IgD-negative memory B cell (primary cell): ENCODE results near the gene CEBPG. TPM values are rescaled to one million over a fixed set of nuclear protein-coding genes. Genes with fewer than 3 reads are reported as not detected.

Experiments used
- H3K27ac Mint-ChIP-seq, 3 donors: one replicate each; pipeline ENCODE4 v1.8.0; 2020 to 2022; ENCODE audit warnings: mild to moderate bottlenecking in 3 of 3, mixed read lengths in 3 of 3, moderate library complexity in 1 of 3
- H3K27me3 Mint-ChIP-seq: one replicate; pipeline ENCODE4 v1.8.0; 2021; ENCODE audit warnings: mixed read lengths
- H3K36me3 Mint-ChIP-seq: one replicate; pipeline ENCODE4 v1.8.0; 2020; ENCODE audit warnings: mild to moderate bottlenecking, mixed read lengths
- H3K4me1 Mint-ChIP-seq, 3 donors: one replicate each; pipeline ENCODE4 v1.8.0; 2020 to 2022; ENCODE audit warnings: mixed read lengths in 3 of 3, mild to moderate bottlenecking in 1 of 3
- H3K4me3 Mint-ChIP-seq, 4 donors: one replicate each; pipeline ENCODE4 v1.8.0; 2020 to 2022; ENCODE audit warnings: mild to moderate bottlenecking in 4 of 4, mixed read lengths in 4 of 4, moderate library complexity in 3 of 4
- H3K9me3 Mint-ChIP-seq, 3 donors: one replicate each; pipeline ENCODE4 v1.8.0; 2020 to 2021; ENCODE audit warnings: mixed read lengths in 3 of 3, mild to moderate bottlenecking in 1 of 3
- polyA plus RNA-seq: library from polyadenylated mRNA; unstranded; fragments of 300-500 nt; fragmentation: Illumina TruSeq; gene quantifications from one replicate; pipeline ENCODE4 v1.2.3, GENCODE V29; 2021

The CEBPG gene
- polyA plus RNA-seq, 1 donor from 2014 or later: 15.2 TPM

DNA sequence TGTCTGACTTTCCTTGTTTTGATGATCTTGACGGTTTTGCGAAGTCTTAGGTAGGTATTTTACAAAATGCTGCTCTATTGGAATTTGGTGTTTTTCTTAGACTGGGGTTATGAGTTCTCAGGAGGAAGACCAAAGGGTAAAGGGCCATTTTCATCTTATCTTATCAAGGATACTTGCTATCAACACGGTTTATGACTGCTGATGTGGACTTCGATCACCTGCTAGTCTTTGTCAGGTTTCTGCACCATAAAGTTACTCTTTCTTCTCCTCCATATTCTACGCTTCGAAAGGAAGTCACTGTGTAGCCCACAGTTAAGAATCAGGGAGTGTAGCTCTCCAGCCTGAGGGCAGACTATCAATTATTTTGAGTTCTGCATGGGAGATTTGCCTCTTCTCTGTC, 7.4 kb upstream of the CEBPG start:
- Mint-ChIP-seq H3K36me3 (peaks cover 1% of the 10 kb centered on the region), H3K9me3 (peaks cover 0 to 4% (median 0%) of the 10 kb centered on the region in 3 donors), H3K4me3 (no peak overlapping the region), H3K27me3 (peaks cover 10% of the 10 kb centered on the region), H3K27ac (no peak overlapping the region), H3K4me1 (no peaks in the 10 kb centered on the region)

DNA sequence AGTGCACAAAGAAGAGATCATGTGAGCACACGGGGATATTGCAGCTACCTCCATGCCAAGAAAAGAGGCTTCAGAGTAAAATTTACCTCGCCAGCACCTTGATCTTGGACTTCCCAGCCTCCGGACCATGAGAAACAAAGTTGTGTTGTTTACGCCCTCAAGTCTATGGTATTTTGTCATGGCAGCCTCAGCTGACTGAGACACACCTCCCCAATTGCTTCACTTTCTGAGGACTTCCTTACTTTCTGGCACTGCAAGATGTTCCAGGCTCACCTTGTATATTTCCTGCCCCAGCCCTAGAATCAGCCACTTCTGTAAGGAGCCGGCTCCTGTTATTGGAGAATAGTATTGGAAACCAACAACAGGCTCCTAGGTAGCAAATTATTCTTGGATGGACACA, 6.6 kb upstream of the CEBPG start:
- no peak overlapping the region for H3K27ac Mint-ChIP-seq
- H3K36me3 Mint-ChIP-seq: peaks cover 1% of the 10 kb centered on the region
- H3K4me3 Mint-ChIP-seq: no peak overlapping the region
- no peaks in the 10 kb centered on the region for H3K4me1 Mint-ChIP-seq
- H3K27me3 Mint-ChIP-seq: peaks cover 5% of the 10 kb centered on the region
- H3K9me3 Mint-ChIP-seq: peaks cover 0 to 4% (median 0%) of the 10 kb centered on the region in 3 donors

DNA sequence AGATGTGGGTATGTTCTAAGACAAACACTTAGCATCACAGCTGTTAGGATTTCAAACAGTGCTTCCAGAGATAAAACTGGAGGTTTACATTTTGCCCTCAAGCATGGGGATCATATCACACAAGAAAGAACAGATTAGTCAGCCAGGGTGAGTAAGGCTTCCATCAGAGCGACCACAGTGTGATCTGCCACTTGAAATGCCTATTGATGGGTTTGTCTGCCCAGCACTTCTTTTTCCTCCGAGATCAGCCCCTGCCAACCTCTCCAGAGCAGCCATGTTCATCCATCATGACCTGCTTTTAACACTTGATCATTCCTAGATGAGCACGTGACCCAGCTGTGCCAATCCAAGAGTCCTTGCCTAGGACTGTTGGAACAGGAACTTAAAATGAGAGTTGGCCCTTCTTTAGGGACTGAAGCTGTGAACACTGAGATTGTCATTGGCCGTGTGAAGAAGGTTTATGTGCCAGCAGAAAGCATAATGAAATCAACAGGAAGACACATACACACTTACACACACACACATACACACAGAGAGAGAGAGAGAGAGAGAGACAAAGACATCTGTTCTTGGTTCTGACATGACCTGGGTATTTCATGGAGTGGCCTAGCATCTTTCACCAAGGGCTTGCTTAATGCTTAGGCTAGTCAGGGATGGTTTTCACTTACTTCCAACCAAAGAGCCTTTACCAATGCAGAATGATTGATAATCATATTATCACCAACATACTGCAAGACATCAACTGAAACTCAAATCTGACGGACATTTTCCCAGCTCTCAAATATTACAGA, 5.2 kb upstream of the CEBPG start:
- Mint-ChIP-seq H3K36me3 (peaks cover 1% of the 10 kb centered on the region), H3K4me3 (peak overlapping the region in 1 of 4 donors; percentile 41), H3K9me3 (peaks cover 0 to 4% (median 0%) of the 10 kb centered on the region in 3 donors), H3K27me3 (peaks cover 3% of the 10 kb centered on the region), H3K4me1 (peaks cover 2 to 10% (median 3%) of the 10 kb centered on the region in 3 donors), H3K27ac (no peak overlapping the region)

DNA sequence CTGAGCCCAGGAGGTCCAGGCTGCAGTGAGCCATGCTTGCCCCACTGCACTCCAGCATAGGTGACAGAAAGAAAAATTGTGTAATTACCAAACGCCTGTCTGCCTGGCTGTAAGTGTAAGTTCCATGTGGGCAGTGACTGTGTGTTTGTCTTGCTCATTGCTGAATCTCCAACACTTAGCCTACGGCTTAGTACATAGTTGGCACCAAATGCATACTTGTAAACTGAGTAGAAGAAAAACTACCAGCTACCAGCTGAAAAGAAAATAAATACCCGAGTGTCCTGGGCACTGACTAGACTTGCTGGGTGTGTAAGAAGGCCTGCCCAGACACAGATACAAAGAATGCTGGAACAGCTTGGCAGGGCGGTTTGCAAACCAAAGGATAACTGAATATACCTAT, 2.7 kb upstream of the CEBPG start:
- H3K4me3 Mint-ChIP-seq: peak overlapping the region in 1 of 4 donors; percentile 56

DNA sequence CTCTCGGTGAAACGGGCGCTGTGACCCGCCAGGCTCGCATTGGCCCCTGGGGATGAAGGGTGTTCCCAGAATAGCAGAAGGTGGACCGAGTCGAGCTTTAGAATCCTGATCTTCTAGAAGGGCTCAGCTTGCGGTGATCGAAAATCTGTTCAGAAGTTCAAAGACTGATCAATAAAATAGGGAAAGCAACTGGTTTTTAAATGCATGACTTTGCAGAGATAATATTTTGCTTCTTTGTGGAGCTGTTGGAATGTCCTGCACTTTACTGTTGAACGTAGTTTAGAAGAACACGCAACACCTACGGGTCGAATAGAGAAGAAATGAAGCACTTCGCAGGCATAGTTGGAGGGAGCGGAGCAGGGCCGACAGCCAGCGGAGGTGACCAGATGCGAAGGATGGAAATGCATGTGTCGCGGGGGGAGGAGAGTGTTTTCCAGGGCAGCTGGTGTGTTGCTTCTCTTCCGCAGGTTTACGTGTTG, 766 bp downstream of the CEBPG start:
- H3K4me3 Mint-ChIP-seq: peak overlapping the region; percentile 87 to 95 (median 92)
- peak overlapping the region; percentile 83 to 91 (median 91) for H3K27ac Mint-ChIP-seq
- H3K9me3 Mint-ChIP-seq: no peaks in the 10 kb centered on the region
- peaks cover 33 to 39% (median 38%) of the 10 kb centered on the region in 3 donors for H3K4me1 Mint-ChIP-seq
- no peaks in the 10 kb centered on the region for H3K27me3 Mint-ChIP-seq
- H3K36me3 Mint-ChIP-seq: no peaks in the 10 kb centered on the region

More for the DNA sequence above, 2.7 kb upstream of the CEBPG start:
- peaks cover 1% of the 10 kb centered on the region for H3K36me3 Mint-ChIP-seq
- peaks cover 17 to 27% (median 19%) of the 10 kb centered on the region in 3 donors for H3K4me1 Mint-ChIP-seq
- peak overlapping the region in 1 of 3 donors; percentile 59 for H3K27ac Mint-ChIP-seq
- H3K9me3 Mint-ChIP-seq: peaks cover 0 to 4% (median 0%) of the 10 kb centered on the region in 3 donors
- no peaks in the 10 kb centered on the region for H3K27me3 Mint-ChIP-seq

DNA sequence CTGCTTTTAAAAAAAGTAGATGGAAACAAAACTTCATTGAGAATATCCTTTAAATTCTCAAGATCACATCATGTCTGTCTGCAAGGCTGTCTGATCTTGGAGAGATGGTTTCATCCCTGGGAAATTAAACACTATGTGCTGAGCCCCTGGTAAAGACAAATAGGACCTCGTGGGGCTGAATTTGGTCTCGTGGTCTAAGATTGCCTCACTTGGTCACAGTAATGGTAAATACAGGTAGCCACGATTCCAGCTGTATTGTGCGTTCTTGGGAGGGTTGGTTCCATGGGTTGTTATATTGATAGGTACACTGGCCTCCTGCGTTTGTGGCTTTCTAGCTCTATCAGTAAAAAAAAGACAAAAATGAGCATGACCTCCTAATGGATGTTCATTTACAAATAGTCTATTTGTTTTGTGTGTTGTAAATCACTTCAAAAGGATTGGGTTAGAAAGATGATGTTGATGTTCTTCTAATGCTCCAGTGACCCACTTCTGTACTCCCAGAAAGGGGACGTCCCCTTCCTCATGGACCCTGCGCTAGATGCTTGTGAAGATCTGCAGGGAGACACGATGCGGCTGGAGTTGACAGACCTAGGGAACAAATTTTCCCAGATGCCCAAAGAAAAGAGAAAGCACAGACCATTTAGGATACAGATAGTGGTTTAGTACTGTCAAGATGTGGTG, 1.8 kb downstream of the CEBPG start:
- no peaks in the 10 kb centered on the region for H3K27me3 Mint-ChIP-seq
- no peaks in the 10 kb centered on the region for H3K9me3 Mint-ChIP-seq
- H3K27ac Mint-ChIP-seq: peak overlapping the region; percentile 41 to 91 (median 83)
- H3K36me3 Mint-ChIP-seq: no peaks in the 10 kb centered on the region
- peak overlapping the region; percentile 87 to 95 (median 92) for H3K4me3 Mint-ChIP-seq
- peaks cover 33 to 40% (median 39%) of the 10 kb centered on the region in 3 donors for H3K4me1 Mint-ChIP-seq

DNA sequence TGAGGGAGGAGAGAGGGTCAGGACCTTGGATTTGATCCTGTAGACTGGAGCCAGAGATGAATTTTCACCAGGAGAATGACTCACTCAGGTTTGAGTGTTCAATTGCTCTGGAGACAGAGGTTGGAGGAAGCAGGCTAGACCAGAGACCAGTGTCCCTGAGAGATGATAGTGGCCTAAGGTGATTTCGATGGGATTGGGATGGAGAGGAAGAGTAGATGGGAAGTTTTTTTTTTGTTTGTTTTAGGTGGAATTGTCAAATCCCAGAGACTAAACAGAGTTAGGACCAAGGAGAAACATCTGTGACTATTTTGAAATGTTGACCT, 2.3 kb downstream of the CEBPG start:
- no peaks in the 10 kb centered on the region for H3K9me3 Mint-ChIP-seq
- peaks cover 33 to 40% (median 39%) of the 10 kb centered on the region in 3 donors for H3K4me1 Mint-ChIP-seq
- H3K4me3 Mint-ChIP-seq: peak overlapping the region in 2 of 4 donors; percentile 68 to 91
- H3K36me3 Mint-ChIP-seq: no peaks in the 10 kb centered on the region
- H3K27ac Mint-ChIP-seq: peak overlapping the region in 2 of 3 donors; percentile 10 to 91
- no peaks in the 10 kb centered on the region for H3K27me3 Mint-ChIP-seq

DNA sequence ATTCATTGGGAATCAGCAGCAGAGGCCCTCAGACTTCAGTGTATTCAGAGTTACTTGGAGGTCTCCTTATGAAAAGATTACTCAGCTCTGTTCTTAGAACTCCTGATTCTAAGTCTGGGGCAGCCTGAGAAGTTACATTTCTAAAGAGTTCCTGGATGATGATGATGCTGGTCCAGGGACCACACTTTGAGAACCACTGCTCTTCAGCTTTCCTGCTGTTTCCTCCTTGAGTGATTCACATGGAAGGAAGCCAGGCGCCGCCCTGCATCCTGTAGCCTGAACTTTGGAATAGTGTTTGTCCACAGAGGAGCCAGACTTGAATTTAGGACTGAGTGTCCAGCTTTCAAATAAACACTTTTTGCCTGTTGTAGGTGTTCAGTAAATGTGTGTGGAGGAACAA, 2.9 kb downstream of the CEBPG start:
- Mint-ChIP-seq H3K27me3 (no peaks in the 10 kb centered on the region), H3K4me1 (peaks cover 37 to 44% (median 42%) of the 10 kb centered on the region in 3 donors), H3K4me3 (peak overlapping the region in 2 of 4 donors; percentile 0 to 91), H3K27ac (peak overlapping the region in 2 of 3 donors; percentile 10 to 91), H3K36me3 (peaks cover 1% of the 10 kb centered on the region), H3K9me3 (no peaks in the 10 kb centered on the region)

DNA sequence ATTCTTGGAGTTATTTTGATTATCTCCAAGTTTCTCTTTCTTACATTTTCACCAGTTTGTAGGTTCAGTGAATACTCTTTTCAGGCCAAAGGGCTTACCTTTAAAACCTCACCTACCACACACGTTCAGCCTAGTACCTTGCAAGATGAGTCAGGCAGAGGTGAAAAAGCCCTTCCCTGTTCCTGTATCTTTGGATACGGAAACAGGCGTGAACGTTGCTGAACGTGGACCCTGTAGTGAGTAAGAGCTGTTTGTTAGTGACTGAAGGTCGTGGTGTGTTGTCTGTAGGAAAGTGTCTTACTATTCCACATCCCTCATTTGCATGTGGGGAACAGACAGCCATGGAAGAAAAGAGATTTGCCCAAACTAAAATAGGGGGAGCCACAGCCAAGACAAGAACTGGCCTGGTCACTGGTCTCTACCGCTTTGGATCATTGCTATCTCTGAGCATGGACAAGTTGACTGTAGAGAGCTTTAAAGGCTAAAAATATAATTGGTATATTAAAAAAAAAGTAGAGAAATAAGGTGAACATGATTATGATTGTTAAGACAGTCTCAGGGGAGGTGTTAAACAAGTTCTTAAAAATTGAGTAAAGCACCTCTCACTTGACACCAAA, 3.5 kb downstream of the CEBPG start:
- Mint-ChIP-seq H3K4me1 (peaks cover 37 to 48% (median 47%) of the 10 kb centered on the region in 3 donors), H3K27ac (no peak overlapping the region), H3K36me3 (peaks cover 1% of the 10 kb centered on the region), H3K27me3 (no peaks in the 10 kb centered on the region), H3K4me3 (peak overlapping the region in 2 of 4 donors; percentile 51 to 91), H3K9me3 (no peaks in the 10 kb centered on the region)

DNA sequence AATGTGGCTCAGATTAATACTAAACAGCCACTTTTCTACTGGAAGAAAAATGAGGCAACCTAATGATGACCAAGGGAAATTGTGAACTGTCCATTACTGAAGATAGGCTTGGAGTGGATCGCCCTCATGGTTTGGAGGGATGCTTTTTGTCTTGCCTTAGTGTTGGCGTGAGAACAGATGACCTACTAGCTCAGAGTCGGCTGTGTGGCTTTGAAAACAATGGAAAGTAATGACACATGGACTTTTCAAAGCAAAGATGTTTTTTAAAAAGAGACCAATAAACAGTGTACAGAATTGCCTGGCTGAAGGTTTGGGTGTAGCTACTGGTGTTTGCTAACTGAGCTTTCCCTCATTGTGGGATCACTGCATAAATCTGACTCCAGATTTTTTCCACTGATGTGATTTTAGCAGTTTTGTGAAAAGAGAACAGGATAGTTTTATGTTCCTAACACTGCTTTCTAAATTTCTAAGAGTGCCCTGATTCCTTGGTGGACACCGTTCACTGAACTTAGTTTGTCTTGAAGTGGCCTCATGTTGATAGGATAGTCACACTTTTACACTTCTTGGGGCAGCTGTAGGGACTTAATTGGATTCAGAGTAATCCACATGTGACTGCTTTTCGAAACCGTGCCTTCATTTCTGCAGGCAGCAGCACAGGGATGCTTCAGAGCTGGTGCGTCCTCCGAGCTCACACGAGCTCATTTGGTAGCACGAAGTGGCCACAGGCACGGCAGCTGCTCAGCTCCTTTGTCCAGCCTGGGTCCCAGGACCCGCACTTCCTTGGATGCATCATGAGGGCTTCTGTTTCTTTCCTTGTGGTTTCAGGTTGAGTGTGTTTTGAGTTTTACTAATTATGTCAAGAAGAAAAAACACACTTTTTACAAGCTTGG, 4.3 kb downstream of the CEBPG start:
- H3K36me3 Mint-ChIP-seq: peaks cover 1% of the 10 kb centered on the region
- peaks cover 34 to 46% (median 44%) of the 10 kb centered on the region in 3 donors for H3K4me1 Mint-ChIP-seq
- no peaks in the 10 kb centered on the region for H3K9me3 Mint-ChIP-seq
- no peak overlapping the region for H3K27ac Mint-ChIP-seq
- no peak overlapping the region for H3K4me3 Mint-ChIP-seq
- H3K27me3 Mint-ChIP-seq: no peaks in the 10 kb centered on the region

DNA sequence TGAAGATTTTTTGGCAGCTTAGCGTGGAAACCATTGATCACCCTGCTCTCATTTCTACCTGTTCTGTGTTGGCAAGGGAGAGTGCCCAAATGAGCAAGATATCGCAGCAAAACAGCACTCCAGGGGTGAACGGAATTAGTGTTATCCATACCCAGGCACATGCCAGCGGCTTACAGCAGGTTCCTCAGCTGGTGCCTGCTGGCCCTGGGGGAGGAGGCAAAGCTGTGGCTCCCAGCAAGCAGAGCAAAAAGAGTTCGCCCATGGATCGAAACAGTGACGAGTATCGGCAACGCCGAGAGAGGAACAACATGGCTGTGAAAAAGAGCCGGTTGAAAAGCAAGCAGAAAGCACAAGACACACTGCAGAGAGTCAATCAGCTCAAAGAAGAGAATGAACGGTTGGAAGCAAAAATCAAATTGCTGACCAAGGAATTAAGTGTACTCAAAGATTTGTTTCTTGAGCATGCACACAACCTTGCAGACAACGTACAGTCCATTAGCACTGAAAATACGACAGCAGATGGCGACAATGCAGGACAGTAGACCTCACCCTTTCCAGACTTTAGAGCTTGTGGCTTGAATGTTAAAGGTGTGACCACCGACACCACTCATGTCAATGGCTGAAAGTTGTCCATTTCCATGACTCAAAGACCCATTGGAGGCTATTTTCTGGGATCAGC, 5.8 kb downstream of the CEBPG start:
- Mint-ChIP-seq H3K9me3 (no peaks in the 10 kb centered on the region), H3K27ac (no peak overlapping the region), H3K36me3 (peaks cover 1% of the 10 kb centered on the region), H3K4me1 (peaks cover 37 to 47% (median 42%) of the 10 kb centered on the region in 3 donors), H3K27me3 (no peaks in the 10 kb centered on the region), H3K4me3 (no peak overlapping the region)

DNA sequence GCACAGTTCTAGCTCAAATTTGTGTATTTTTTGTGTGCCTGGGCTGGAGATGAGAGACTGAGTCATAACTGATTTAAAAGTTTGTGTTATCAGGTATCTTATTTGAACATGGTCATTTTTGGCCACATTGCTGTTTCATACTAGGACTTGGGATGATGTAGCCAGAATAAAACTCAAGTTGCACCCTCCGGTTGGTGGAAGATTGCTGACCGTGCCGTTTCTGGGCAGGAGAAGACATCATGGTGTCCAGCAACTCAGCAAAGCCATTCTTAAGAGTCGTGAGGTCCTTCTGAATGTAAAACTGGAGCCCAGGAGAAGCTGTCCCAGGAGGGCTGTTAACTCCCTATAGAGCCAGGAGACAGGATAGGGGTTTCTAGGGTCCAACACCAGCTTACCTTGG, 7.6 kb downstream of the CEBPG start:
- Mint-ChIP-seq H3K4me1 (peaks cover 22 to 32% (median 24%) of the 10 kb centered on the region in 3 donors), H3K4me3 (no peak overlapping the region), H3K27me3 (no peaks in the 10 kb centered on the region), H3K36me3 (peaks cover 1% of the 10 kb centered on the region), H3K9me3 (no peaks in the 10 kb centered on the region), H3K27ac (no peak overlapping the region)

DNA sequence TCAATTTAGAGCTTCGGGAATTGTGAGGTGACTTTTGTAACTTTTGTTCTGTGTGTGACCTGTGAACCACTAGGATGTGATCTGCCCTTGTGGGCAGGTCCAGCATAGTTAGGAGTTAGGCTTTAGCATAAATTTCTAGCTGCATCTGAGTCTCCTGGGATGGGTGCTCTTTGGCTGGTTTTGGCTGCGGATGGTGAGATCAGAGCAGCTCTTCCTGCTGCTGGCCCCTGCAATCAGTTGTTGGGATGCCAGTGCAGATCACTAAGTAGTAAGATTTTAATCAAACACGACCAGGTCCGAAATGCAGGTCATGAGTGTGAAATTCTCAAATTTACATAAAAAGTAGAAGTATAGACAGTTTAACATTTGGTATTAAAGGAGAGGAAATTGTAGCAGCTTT, 8.5 kb downstream of the CEBPG start:
- Mint-ChIP-seq H3K4me3 (no peak overlapping the region), H3K27ac (no peak overlapping the region), H3K4me1 (peaks cover 15 to 28% (median 18%) of the 10 kb centered on the region in 3 donors), H3K36me3 (peaks cover 1% of the 10 kb centered on the region), H3K9me3 (no peaks in the 10 kb centered on the region), H3K27me3 (no peaks in the 10 kb centered on the region)

DNA sequence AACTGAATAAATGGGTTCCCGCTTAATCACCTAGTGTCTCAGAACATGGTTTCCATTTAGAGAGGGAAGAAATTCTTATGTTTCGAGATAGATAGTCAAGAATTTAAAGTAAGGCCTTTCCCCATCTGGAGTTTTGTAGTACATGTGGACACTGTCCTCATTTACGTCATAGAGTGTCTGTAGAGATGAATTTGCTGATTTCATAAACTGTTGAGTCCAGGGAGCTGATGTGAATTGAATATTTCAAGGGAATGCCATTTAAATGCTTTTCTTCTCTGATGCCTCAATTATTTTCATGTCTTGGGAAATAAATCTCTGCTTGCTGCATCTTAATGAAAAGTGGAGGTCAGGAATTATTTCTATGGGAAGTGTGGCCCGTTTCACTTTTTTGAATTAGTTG, 9.5 kb downstream of the CEBPG start:
- Mint-ChIP-seq H3K9me3 (no peaks in the 10 kb centered on the region), H3K4me1 (peaks cover 12 to 21% (median 15%) of the 10 kb centered on the region in 3 donors), H3K27me3 (no peaks in the 10 kb centered on the region), H3K36me3 (peaks cover 1% of the 10 kb centered on the region), H3K27ac (no peak overlapping the region), H3K4me3 (peak overlapping the region in 1 of 4 donors; percentile 9)
